Hepatocyte (in vitro differentiated cells): ENCODE measurements around the gene PRSS48.

Experiments
- EZH2 ChIP-seq: fragments of 200-600 bp; sonication (generic); IDR thresholded peaks from 2 replicates; pipeline ENCODE4 v1.6.1; 2016; ENCODE audit warnings: antibody characterized with exemption, mild to moderate bottlenecking, borderline replicate concordance
- EZH2phosphoT487 ChIP-seq: fragments of 200-600 bp; sonication (generic); IDR thresholded peaks from one replicate; pipeline ENCODE4 v1.6.1; 2018; ENCODE audit warnings: antibody characterized with exemption, mild to moderate bottlenecking, low read depth, moderate library complexity; ENCODE audit not compliant: unreplicated experiment, severe bottlenecking
- TF ChIP-seq, protein P1 (sequence below): fragments of 200-600 bp; sonication (generic); IDR thresholded peaks from 2 replicates; pipeline ENCODE4 v1.5.1; 2016; ENCODE audit warnings: antibody characterized with exemption, mild to moderate bottlenecking; ENCODE audit not compliant: poor library complexity

DNA sequence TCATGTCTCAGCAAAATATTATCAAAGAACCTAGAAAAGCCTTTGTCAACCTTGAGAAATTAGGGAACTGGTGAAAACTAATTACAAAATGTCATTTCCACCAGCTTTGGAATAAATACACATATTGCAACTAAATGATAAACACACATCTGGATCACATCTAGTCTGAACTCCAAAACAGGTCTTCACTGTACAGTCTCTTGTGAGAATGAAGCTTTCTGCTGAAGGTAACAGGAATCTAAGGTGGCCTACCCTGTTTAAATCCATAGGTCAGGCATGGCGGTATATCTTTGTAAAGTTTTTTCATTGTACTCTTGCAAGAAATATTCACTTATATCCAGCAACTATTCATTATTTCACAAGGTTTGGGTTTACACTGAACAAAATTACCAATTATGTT, 46.7 kb downstream of the PRSS48 start:
- TF ChIP-seq, protein P1, sequence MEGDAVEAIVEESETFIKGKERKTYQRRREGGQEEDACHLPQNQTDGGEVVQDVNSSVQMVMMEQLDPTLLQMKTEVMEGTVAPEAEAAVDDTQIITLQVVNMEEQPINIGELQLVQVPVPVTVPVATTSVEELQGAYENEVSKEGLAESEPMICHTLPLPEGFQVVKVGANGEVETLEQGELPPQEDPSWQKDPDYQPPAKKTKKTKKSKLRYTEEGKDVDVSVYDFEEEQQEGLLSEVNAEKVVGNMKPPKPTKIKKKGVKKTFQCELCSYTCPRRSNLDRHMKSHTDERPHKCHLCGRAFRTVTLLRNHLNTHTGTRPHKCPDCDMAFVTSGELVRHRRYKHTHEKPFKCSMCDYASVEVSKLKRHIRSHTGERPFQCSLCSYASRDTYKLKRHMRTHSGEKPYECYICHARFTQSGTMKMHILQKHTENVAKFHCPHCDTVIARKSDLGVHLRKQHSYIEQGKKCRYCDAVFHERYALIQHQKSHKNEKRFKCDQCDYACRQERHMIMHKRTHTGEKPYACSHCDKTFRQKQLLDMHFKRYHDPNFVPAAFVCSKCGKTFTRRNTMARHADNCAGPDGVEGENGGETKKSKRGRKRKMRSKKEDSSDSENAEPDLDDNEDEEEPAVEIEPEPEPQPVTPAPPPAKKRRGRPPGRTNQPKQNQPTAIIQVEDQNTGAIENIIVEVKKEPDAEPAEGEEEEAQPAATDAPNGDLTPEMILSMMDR = no peak
- TF ChIP-seq EZH2 (no peak), EZH2phosphoT487 (no peak)
